AG09319 (cell line): ENCODE measurements around the gene ELL3.

ENCODE experiments used
- DNase-seq: peaks from one replicate; pipeline ENCODE4 v3.0.0-alpha.2; 2010; ENCODE audit warnings: low read depth; ENCODE audit errors: extremely low read depth
- TF ChIP-seq, protein P1 (sequence below): IDR thresholded peaks from 2 replicates; pipeline ENCODE4 v1.5.1; 2011; ENCODE audit warnings: low read depth, mild to moderate bottlenecking, inconsistent platforms, low read length, moderate library complexity

Gene ELL3

GRCh38 chr15:43777267-43777914 lies 625 bp upstream of the ELL3 start:
- no peak for DNase-seq
- TF ChIP-seq, protein P1, sequence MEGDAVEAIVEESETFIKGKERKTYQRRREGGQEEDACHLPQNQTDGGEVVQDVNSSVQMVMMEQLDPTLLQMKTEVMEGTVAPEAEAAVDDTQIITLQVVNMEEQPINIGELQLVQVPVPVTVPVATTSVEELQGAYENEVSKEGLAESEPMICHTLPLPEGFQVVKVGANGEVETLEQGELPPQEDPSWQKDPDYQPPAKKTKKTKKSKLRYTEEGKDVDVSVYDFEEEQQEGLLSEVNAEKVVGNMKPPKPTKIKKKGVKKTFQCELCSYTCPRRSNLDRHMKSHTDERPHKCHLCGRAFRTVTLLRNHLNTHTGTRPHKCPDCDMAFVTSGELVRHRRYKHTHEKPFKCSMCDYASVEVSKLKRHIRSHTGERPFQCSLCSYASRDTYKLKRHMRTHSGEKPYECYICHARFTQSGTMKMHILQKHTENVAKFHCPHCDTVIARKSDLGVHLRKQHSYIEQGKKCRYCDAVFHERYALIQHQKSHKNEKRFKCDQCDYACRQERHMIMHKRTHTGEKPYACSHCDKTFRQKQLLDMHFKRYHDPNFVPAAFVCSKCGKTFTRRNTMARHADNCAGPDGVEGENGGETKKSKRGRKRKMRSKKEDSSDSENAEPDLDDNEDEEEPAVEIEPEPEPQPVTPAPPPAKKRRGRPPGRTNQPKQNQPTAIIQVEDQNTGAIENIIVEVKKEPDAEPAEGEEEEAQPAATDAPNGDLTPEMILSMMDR: peak; percentile 92

- no peak for DNase-seq
- TF ChIP-seq, protein P1: no peak
Observed at GRCh38 chr15:43776101-43776717, 557 bp downstream of the ELL3 start.

GRCh38 chr15:43775411-43775965 lies 1.3 kb downstream of the ELL3 start:
- no peak for DNase-seq
- TF ChIP-seq, protein P1: peak; percentile 11

GRCh38 chr15:43774062-43774461 lies 2.7 kb downstream of the ELL3 start:
- no peak for DNase-seq
- TF ChIP-seq, protein P1: no peak

DNA sequence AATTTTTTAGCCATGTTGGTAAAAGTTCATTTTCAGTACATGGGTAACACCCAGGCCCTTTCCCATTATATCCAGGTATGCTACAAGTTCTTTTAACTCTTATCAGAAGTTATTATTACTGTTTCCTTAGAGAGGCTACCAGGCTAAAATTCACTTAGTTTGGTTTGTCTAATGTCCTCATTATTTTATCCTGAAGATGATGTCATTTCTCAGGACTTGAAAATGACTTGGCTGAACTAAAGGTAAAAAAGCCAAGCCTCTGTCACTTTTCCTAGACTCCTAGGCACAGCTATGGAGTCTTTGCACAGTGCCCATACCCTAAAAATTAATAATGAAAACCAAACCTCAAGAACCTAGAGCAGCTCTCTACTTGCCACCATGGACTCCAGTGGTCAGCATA lies 4.1 kb downstream of the ELL3 start:
- no peak for DNase-seq
- TF ChIP-seq, protein P1: no peak

DNA sequence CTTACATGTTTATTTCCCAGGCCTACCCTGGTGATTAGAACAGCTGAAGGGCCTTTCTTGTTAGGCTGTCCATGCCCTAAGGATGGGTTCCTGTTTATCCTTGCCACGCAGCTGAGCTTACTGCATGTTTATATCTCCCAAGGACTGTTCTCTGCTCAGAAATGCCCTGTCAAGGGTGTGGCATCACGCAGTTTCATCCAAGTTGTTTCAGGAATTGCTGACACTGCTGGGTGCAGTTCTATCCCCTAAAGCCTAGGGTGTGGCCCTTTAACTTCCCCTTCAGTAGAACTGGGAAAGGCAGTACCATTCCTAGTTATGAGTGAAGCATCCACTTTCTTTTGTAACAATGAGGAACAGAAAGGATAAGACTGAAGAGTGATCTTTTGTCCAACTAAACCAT lies 5.0 kb downstream of the ELL3 start:
- TF ChIP-seq, protein P1: no peak
- no peak for DNase-seq

DNA sequence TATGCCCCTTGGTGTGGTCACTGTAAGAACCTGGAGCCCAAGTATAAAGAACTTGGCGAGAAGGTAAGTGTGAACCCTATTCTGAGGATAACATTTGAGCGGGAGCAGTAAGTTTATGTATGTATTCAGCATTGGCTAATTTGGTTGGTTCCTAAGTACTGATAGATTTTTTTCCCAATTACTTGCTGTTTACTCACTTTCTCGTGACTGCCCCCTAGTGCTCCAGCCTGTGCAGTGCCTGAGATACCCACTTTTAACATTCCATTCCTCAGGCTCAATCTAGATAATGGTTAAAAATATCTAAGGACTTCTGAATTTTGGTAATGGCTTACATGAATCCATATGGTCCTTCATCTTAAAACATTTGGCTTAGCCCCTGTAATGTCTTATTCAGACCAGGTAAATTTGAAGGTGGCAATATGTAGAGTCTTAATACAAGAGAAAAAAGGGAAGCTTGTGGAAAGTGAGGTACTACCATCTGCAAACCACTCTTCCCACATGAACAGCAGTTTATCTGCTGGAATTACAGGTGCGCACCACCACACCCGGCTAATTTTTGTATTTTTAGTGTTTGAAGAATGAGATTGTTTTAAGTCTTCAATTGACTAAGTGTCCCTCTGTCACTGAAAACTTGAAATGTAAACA lies 7.1 kb downstream of the ELL3 start:
- no peak for DNase-seq
- TF ChIP-seq, protein P1: peak; percentile 90
